Measurements from ENCODE around the gene CIPC.

CIPC gene

GRCh38 chr14:77062261-77062660, 35.8 kb upstream of the CIPC start:
- no peak for TF ChIP-seq CTCF (IDR thresholded peaks at IDR 0.05; ENCODE audit: insufficient read depth, low read length, poor library complexity, severe bottlenecking)
- Histone ChIP-seq H3K36me3 (ENCODE audit: control insufficient read depth, insufficient read depth, low read length) (no peaks in the 10 kb centered on the region), H3K4me3 (replicated peaks; ENCODE audit: low read depth, low read length) (no peak overlapping the region), H3K27me3 (replicated peaks; ENCODE audit: control insufficient read depth, insufficient read depth, low read length) (no peaks in the 10 kb centered on the region)
- DNase-seq (ENCODE audit: extremely low read depth, insufficient read length) = no peak

- DNase-seq (ENCODE audit: extremely low read depth, insufficient read length) = no peak
- no peaks in the 10 kb centered on the region for H3K27me3 ChIP-seq (replicated peaks; ENCODE audit: control insufficient read depth, insufficient read depth, low read length)
- TF ChIP-seq CTCF (IDR thresholded peaks at IDR 0.05; ENCODE audit: insufficient read depth, low read length, poor library complexity, severe bottlenecking) = no peak
- no peak overlapping the region for H3K4me3 ChIP-seq (replicated peaks; ENCODE audit: low read depth, low read length)
- H3K36me3 ChIP-seq (ENCODE audit: control insufficient read depth, insufficient read depth, low read length) = no peaks in the 10 kb centered on the region
Observed at GRCh38 chr14:77063571-77064171, 34.4 kb upstream of the CIPC start.

- DNase-seq (ENCODE audit: extremely low read depth, insufficient read length) = no peak
- no peaks in the 10 kb centered on the region for H3K36me3 ChIP-seq (ENCODE audit: control insufficient read depth, insufficient read depth, low read length)
- no peak for TF ChIP-seq CTCF (IDR thresholded peaks at IDR 0.05; ENCODE audit: insufficient read depth, low read length, poor library complexity, severe bottlenecking)
- no peak overlapping the region for H3K4me3 ChIP-seq (replicated peaks; ENCODE audit: low read depth, low read length)
- H3K27me3 ChIP-seq (replicated peaks; ENCODE audit: control insufficient read depth, insufficient read depth, low read length) = no peaks in the 10 kb centered on the region
Observed at GRCh38 chr14:77064521-77065178, 33.4 kb upstream of the CIPC start.

GRCh38 chr14:77065851-77066577, 32.0 kb upstream of the CIPC start:
- no peak for DNase-seq (ENCODE audit: extremely low read depth, insufficient read length)
- no peak for TF ChIP-seq CTCF (IDR thresholded peaks at IDR 0.05; ENCODE audit: insufficient read depth, low read length, poor library complexity, severe bottlenecking)
- Histone ChIP-seq H3K27me3 (replicated peaks; ENCODE audit: control insufficient read depth, insufficient read depth, low read length) (no peaks in the 10 kb centered on the region), H3K4me3 (replicated peaks; ENCODE audit: low read depth, low read length) (no peak overlapping the region), H3K36me3 (ENCODE audit: control insufficient read depth, insufficient read depth, low read length) (no peaks in the 10 kb centered on the region)

GRCh38 chr14:77066578-77067172, 31.4 kb upstream of the CIPC start:
- no peak for DNase-seq (ENCODE audit: extremely low read depth, insufficient read length)
- Histone ChIP-seq H3K4me3 (replicated peaks; ENCODE audit: low read depth, low read length) (no peak overlapping the region), H3K27me3 (replicated peaks; ENCODE audit: control insufficient read depth, insufficient read depth, low read length) (no peaks in the 10 kb centered on the region), H3K36me3 (ENCODE audit: control insufficient read depth, insufficient read depth, low read length) (no peaks in the 10 kb centered on the region)
- TF ChIP-seq CTCF (IDR thresholded peaks at IDR 0.05; ENCODE audit: insufficient read depth, low read length, poor library complexity, severe bottlenecking) = no peak
